GM18520 (cell line): ENCODE results near the gene TSPAN9.

ENCODE experiments used
- ATAC-seq: cut with Tn5 transposase; IDR thresholded peaks from one replicate; pipeline ENCODE4 v1.9.1; 2021; ENCODE audit not compliant: unreplicated experiment

Gene TSPAN9

DNA sequence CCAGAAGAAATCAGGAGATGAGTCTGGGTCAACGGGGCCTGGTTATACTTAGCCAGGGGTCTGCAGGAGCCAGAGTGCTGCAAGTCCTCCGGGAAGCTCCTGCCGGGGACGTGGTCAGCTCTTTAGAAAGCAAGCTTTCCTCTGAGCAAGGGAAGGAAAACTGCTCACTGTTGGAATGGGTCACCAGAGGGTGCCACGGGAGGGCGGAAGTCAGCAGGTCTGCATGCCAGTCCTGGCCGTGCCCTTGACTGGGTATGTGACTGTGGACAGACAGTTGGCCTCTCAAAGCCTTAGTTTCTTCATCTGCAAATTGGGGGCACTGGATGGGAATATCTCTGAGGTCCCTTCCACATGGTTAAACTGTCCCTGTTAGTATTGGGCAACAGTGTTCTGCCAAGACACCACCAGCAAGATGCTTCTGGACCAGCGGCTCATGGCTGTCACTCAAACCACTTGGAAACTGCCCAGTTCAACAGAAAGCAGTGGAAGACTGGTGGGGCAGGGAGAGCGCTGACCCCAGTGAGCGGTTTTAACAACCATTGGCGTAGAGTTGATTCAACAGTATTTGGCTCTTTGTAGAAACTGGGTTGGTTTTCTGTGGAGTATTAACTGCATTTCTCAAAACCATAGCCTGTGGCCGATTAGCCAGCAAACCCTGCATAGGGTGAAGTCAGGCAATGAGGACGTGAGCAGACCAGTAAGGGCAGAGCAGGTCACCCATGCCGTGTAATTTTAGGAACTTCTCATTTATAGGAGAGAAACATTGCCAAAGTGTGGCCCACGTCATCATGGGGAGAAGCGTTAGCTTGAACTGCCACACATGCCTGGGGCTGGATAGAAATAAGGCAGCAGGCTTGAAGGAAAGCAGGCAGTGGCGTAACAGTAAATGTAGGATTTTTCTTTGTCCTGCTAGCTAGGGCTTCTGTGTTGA lies 249.9 kb downstream of the TSPAN9 start:
- ATAC-seq: no peak

DNA sequence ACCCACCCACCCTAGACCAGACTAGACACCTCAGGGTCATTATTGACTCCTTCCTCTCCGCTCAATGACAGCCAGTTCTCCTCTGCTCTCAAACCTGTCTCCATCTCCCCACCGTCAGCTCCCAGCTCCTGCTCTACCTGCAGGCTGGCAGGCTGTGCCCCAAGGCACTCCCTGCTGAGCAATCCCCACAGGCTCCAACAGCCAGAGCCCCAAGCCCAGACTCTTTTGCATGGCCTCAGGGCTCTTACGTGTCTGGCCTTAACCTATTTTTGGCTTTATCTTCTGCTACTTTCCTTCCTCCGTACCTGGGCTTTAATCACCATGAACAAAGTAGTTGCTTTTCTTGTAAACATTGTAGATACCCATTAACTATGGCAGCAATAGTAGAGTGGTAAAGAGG lies 250.9 kb downstream of the TSPAN9 start:
- no peak for ATAC-seq

DNA sequence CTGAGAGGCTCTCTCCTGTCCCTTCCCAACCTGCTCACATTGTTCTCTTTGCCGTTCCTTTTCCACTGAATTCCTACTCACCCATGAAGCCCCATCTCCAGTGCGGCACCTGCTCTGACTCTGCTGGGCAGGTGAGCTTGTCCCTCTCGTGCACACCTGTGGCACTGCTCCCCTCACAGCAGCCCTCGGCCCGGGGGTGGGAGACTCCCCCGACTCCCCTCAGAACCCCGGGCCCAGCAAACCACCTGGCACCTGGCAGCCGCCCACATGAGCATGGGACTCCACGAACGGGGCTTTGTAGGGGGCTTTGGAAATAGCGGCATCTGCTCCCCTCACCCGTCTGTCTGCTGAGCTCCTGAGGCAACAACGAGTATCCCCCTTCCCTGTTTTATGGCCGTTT lies 251.4 kb downstream of the TSPAN9 start:
- ATAC-seq: no peak

DNA sequence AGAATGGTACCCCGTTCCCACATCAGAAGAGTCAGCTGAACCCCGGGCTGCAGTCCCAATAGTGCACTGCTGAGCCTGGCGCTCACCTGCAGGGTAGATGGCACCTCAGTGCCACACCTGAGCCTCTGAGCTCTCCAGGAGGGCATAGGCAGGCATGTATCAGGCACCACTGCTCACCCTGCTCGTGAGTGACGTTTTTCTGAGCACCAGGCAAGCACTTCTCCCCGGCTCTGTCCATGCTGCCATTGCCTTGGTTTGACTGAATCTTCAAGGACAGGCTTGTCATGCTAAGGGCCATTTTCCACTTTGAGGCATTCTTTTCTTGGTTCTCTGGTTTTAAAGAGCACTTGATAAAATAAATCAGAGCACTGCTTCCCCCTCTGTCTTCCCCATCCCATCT lies 252.2 kb downstream of the TSPAN9 start:
- ATAC-seq: no peak

DNA sequence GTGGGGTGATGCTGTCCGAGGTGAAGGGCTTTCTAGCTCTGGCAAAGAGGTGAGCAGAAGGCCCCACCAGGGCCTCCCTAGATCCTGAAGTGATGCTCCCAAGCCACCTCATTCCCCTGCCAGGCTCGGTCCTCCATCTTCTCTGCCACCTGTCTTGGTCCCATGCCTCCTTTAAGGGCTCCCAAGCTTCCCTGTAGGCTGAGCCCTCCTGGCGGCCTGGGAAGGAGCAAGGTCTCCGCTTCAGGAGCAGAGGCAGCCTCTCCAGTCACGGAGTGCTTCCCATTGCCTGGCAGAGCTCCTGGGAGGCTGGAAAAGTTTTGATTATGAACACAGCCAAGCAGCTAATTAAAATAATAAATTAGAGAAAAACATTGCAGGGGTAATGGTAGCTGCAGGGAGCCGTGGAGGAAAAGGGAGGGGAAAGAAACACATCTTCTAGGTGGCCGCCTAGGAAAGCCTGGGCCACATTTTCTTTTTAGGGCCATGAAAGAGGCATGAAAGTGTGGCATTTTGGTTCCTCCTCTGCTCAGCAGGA lies 253.9 kb downstream of the TSPAN9 start:
- ATAC-seq: no peak

DNA sequence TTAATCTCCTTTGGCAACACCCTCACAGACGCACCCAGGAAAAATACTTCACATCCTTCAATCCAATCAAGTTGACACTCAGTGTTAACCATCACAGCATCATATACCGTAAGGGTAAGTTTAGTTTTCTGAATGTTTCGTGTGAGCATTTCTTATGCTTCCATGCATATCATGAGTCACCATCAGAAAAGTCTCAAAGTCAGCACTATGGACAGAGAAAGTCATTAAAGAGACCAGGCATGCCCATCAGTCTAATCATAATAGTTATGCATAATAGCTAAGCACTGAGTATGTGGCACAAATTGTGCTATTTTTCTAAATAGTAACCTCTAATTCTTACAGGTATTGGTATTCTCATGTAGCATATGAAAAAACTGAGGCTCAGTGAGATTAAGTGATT lies 255.0 kb downstream of the TSPAN9 start:
- no peak for ATAC-seq

DNA sequence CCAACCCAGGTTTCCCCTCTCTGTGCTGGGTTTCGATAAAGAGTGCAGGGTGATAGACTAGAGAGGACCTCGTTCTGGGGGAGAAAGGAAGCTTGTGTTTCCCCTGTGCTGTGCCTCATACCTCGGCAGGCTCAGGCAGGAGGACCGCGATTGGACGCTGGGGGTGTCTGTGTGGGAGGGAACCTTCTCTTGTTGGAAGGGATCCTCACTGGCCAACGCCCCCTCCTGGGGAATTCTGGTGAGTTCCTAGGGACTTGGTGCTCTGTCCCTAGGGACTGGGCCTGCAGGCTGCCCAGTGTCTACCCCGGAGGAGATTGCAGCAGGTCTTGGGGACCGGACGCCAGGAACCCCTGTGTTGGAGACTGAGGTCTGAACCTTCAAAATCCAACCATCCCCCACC lies 256.4 kb downstream of the TSPAN9 start:
- no peak for ATAC-seq

DNA sequence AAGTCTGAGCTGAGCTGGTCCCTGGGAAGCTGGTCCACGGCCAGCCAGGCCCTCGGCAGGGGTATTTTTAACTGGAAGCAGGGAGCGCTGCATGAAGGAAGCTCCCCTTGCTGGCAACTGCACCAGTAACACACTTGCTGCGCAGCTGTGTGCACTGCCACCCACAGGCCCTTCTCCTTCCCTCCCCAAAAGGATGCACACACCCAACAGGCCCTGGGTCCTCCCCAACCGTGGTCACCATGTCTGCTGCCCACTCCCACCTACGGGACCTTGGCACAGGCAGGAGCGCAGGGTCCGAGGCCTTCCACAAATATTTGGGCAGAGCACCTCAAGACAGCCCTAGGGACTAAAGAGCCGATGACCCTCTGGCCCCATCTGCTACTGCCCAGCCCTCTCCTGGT lies 256.8 kb downstream of the TSPAN9 start:
- no peak for ATAC-seq

DNA sequence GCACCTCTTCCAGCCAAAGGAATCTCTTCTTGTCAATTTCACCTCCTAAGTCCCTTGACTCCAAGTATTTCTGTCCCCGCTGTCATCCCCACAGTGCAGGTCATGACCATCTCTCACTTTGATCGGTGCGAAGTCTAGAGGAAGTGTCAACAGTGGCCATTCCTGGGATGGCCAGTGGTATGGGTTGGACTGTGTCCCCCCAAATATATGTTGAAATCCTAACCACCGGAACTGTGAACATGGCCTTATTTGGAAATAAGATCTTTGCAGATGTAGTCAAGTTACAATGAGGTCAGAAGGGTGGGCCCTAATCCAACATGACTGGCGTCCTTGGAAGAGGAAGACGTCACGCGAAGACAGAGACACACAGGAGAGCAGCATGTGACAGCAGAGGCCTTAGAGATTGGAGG lies 257.9 kb downstream of the TSPAN9 start:
- ATAC-seq: no peak
